Fibroblast of villous mesenchyme (primary cell): ENCODE results near the gene PLPPR1. TPM values are rescaled to one million over a fixed set of nuclear protein-coding genes. Genes with fewer than 3 reads are reported as not detected.

Experiments used
- DNase-seq: peaks from one replicate; pipeline ENCODE4 v3.0.0-alpha.2; 2010; ENCODE audit warnings: low read depth
- H3K4me3 ChIP-seq: 2 replicates; pipeline ENCODE4 v1.5.1; 2011; ENCODE audit warnings: low read depth, mild to moderate bottlenecking, low read length
- CTCF ChIP-seq: IDR thresholded peaks from 2 replicates; pipeline ENCODE4 v1.5.1; 2012; ENCODE audit warnings: low read depth, mild to moderate bottlenecking, low read length; ENCODE audit not compliant: insufficient read depth
- total RNA-seq: library from RNA; depleted of rRNA; stranded (reverse); fragments of >200 nt; gene quantifications from 2 replicates; pipeline ENCODE4 v1.2.3, GENCODE V29; 2012

PLPPR1 gene
- total RNA-seq, 1 donor = not detected

GRCh38 chr9:101158361-101158760 lies 129.8 kb downstream of the PLPPR1 start:
- no peak for DNase-seq
- H3K4me3 ChIP-seq = no peak overlapping the region
- no peak for TF ChIP-seq CTCF

- H3K4me3 ChIP-seq = no peak overlapping the region
- no peak for DNase-seq
- no peak for TF ChIP-seq CTCF
Observed at GRCh38 chr9:101162231-101162630, 133.7 kb downstream of the PLPPR1 start.

GRCh38 chr9:101165131-101165530 lies 136.6 kb downstream of the PLPPR1 start:
- no peak for TF ChIP-seq CTCF
- H3K4me3 ChIP-seq = no peak overlapping the region
- DNase-seq = no peak

- no peak for TF ChIP-seq CTCF
- DNase-seq = no peak
- H3K4me3 ChIP-seq = no peak overlapping the region
Observed at GRCh38 chr9:101167490-101168134, 139.1 kb downstream of the PLPPR1 start.

GRCh38 chr9:101172616-101173015 lies 144.1 kb downstream of the PLPPR1 start:
- no peak for TF ChIP-seq CTCF
- no peak for DNase-seq

GRCh38 chr9:101173907-101174306 lies 145.4 kb downstream of the PLPPR1 start:
- DNase-seq = no peak
- TF ChIP-seq CTCF = no peak

More at GRCh38 chr9:101172616-101173015, 144.1 kb downstream of the PLPPR1 start:
- no peak overlapping the region for H3K4me3 ChIP-seq

GRCh38 chr9:101176384-101176783 lies 147.9 kb downstream of the PLPPR1 start:
- DNase-seq = no peak
- H3K4me3 ChIP-seq = no peak overlapping the region
- TF ChIP-seq CTCF = no peak

More at GRCh38 chr9:101173907-101174306, 145.4 kb downstream of the PLPPR1 start:
- no peak overlapping the region for H3K4me3 ChIP-seq
